Measurements from ENCODE around the gene MIB1.

Gene MIB1

DNA sequence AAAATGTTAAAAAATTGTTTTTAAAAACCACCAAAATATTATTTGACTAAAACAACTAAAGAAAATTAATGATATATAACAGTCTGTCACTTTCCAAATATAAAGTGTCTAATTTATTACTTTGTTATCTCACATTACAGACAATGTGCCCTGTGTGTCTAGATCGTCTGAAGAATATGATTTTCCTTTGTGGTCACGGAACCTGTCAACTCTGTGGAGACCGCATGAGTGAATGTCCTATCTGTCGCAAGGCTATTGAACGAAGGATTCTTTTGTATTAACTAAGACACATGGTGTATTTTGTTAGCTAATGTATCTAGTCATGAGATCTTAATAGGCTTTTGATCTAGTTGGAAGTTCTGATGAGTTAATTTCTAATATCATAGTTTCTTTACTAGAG, 123.8 kb downstream of the MIB1 start:
- no peaks in the 10 kb centered on the region for H3K36me3 ChIP-seq
- H3K4me1 ChIP-seq: no peaks in the 10 kb centered on the region
- no peaks in the 10 kb centered on the region for H3K27me3 ChIP-seq
- no peak for DNase-seq
- no peak overlapping the region for H3K4me3 ChIP-seq (ENCODE audit: low read depth, low read length)
- H3K9me3 ChIP-seq: no peaks in the 10 kb centered on the region
- TF ChIP-seq CTCF (IDR thresholded peaks at IDR 0.05; ENCODE audit: low read depth, low read length): no peak

GRCh38 chr18:21865043-21865442, 124.5 kb downstream of the MIB1 start:
- Histone ChIP-seq H3K27me3 (no peaks in the 10 kb centered on the region), H3K36me3 (no peaks in the 10 kb centered on the region), H3K4me3 (ENCODE audit: low read depth, low read length) (no peak overlapping the region), H3K4me1 (no peaks in the 10 kb centered on the region), H3K9me3 (no peaks in the 10 kb centered on the region)
- DNase-seq: no peak
- no peak for TF ChIP-seq CTCF (IDR thresholded peaks at IDR 0.05; ENCODE audit: low read depth, low read length)

DNA sequence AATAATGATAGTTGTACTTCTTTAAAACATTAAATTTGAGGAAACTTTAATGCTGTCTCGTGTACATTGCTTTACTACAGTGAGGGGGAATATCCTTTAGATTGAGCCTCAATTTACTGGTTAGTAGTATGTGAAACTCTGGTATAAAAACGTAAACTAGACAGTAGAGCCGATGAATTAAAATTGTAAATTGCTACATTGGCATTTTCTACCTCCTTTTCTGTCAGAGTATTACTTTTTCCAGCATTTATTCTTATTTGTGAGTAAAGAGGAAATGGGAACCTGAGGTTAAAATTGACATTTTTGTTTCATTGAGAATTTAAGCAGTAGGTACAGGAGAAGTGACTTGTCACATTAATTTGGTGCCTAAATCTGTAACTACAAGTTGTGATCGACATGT, 128.2 kb downstream of the MIB1 start:
- H3K4me3 ChIP-seq (ENCODE audit: low read depth, low read length): no peak overlapping the region
- no peak for TF ChIP-seq CTCF (IDR thresholded peaks at IDR 0.05; ENCODE audit: low read depth, low read length)
- H3K27me3 ChIP-seq: no peaks in the 10 kb centered on the region
- no peaks in the 10 kb centered on the region for H3K4me1 ChIP-seq
- DNase-seq: no peak
- no peaks in the 10 kb centered on the region for H3K9me3 ChIP-seq
- no peaks in the 10 kb centered on the region for H3K36me3 ChIP-seq

- Histone ChIP-seq H3K4me3 (ENCODE audit: low read depth, low read length) (no peak overlapping the region), H3K9me3 (no peaks in the 10 kb centered on the region), H3K36me3 (no peaks in the 10 kb centered on the region), H3K4me1 (no peaks in the 10 kb centered on the region), H3K27me3 (no peaks in the 10 kb centered on the region)
- no peak for DNase-seq
- TF ChIP-seq CTCF (IDR thresholded peaks at IDR 0.05; ENCODE audit: low read depth, low read length): no peak
These were observed 149.0 kb downstream of the MIB1 start for GRCh38 chr18:21889570-21889969.

DNA sequence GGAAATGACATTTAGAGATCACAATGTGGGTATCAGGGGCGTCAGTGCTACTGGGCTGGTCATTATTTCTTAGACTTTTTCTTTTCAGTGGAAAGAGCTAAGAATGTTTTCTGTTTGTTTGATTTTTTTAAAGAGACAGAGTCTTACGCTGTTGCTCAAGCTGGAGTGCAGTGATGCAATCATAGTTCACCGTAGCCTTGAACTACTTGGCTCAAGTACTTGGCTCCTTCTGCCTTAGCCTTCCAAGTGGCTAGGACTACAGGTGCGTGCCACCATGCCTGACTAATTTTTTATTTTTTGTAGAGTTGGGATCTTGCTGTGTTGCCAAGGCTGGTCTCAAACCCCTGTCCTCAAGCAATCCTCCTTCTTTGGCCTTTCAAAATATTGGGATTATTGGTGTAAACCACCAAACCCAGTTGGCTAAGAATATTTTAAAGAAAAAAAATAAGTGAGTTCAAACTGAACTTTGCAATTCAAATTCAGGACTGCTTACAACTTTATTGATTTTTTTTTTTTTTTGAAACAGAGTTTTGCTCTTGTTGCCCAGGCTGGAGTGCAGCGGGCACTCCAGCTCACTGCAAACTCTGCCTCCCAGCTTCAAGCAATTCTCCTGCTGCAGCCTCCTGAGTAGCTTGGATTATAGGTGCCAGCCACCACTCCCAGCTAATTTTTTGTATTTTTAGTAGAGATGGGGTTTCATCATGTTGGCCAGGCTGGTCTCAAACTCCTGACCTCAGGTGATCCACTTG, 154.2 kb downstream of the MIB1 start:
- H3K27me3 ChIP-seq: no peaks in the 10 kb centered on the region
- no peaks in the 10 kb centered on the region for H3K4me1 ChIP-seq
- no peak overlapping the region for H3K4me3 ChIP-seq (ENCODE audit: low read depth, low read length)
- TF ChIP-seq CTCF (IDR thresholded peaks at IDR 0.05; ENCODE audit: low read depth, low read length): no peak
- DNase-seq: no peak
- H3K36me3 ChIP-seq: no peaks in the 10 kb centered on the region
- no peaks in the 10 kb centered on the region for H3K9me3 ChIP-seq

GRCh38 chr18:21896732-21897336, 156.2 kb downstream of the MIB1 start:
- Histone ChIP-seq H3K4me1 (no peaks in the 10 kb centered on the region), H3K9me3 (no peaks in the 10 kb centered on the region), H3K4me3 (ENCODE audit: low read depth, low read length) (no peak overlapping the region), H3K27me3 (no peaks in the 10 kb centered on the region), H3K36me3 (no peaks in the 10 kb centered on the region)
- TF ChIP-seq CTCF (IDR thresholded peaks at IDR 0.05; ENCODE audit: low read depth, low read length): no peak
- no peak for DNase-seq
